IMR-90 (cell line): Measurements from ENCODE around the gene GLT8D2. TPM values are rescaled to one million over a fixed set of nuclear protein-coding genes. Genes with fewer than 3 reads are reported as not detected.

ENCODE experiments used
- ATAC-seq: fragments of 200-7000 bp; cut with Tn5 transposase; 2 replicates; pipeline ENCODE4 v1.9.1; 2020; ENCODE audit warnings: low read depth, mild to moderate bottlenecking, moderate library complexity
- BruUV-seq: library from RNA; stranded (reverse); fragments of 400-500 nt; replicated peaks from 2 replicates; lab custom pipeline; 2021; lab: Mats Ljungman, UMichigan
- CTCF ChIA-PET: fragments of 300-600 bp; formaldehyde crosslinking; extraction: SDS; loops from one replicate; lab custom pipeline; 2021; ENCODE audit warnings: antibody characterized with exemption; lab: Yijun Ruan, JAX
- POLR2A ChIA-PET: fragments of 300-600 bp; sonication (Branson Sonifier 250); formaldehyde crosslinking; loops from one replicate; lab custom pipeline; 2022; ENCODE audit warnings: antibody characterized with exemption; ENCODE audit not compliant: unreplicated experiment; lab: Charles Lee
- DNase-seq: peaks from one replicate; pipeline ENCODE4 v3.0.0; 2013
- H2AFZ ChIP-seq: replicated peaks from 2 replicates; pipeline ENCODE3; 2013; ENCODE audit warnings: low read length, mild to moderate bottlenecking; ENCODE audit not compliant: poor library complexity
- H2AK5ac ChIP-seq: 2 replicates; pipeline ENCODE4 v1.6.1; 2013; ENCODE audit warnings: low read depth, low read length, inconsistent platforms
- H2AK9ac ChIP-seq: replicated peaks from 2 replicates; pipeline ENCODE3; 2013; ENCODE audit warnings: mild to moderate bottlenecking, low read depth, low read length, moderate library complexity; ENCODE audit not compliant: poor library complexity
- H2BK120ac ChIP-seq: 2 replicates; pipeline ENCODE4 v1.6.1; 2013; ENCODE audit warnings: low read depth, low read length, inconsistent platforms
- H2BK15ac ChIP-seq: 3 replicates; pipeline ENCODE4 v1.6.1; 2013; ENCODE audit warnings: low read depth, low read length, inconsistent platforms
- H2BK20ac ChIP-seq: 2 replicates; pipeline ENCODE4 v1.6.1; 2013; ENCODE audit warnings: low read depth, mild to moderate bottlenecking, inconsistent platforms, low read length, moderate library complexity
- H2BK5ac ChIP-seq: 2 replicates; pipeline ENCODE4 v1.6.1; 2013; ENCODE audit warnings: mild to moderate bottlenecking, low read depth, low read length, inconsistent platforms; ENCODE audit not compliant: poor library complexity, severe bottlenecking
- H3K14ac ChIP-seq: replicated peaks from 2 replicates; pipeline ENCODE4 v1.6.1; 2013; ENCODE audit warnings: low read depth, low read length, inconsistent platforms
- H3K18ac ChIP-seq: 2 replicates; pipeline ENCODE4 v1.6.1; 2013; ENCODE audit warnings: low read depth, low read length, control low read depth
- H3K23ac ChIP-seq: 2 replicates; pipeline ENCODE4 v1.6.1; 2013; ENCODE audit warnings: low read depth, low read length, inconsistent platforms
- H3K27ac ChIP-seq: 2 replicates; pipeline ENCODE4 v1.5.1; 2013; ENCODE audit warnings: mild to moderate bottlenecking, control low read depth, low read length; ENCODE audit not compliant: insufficient read depth
- H3K27me3 ChIP-seq: 2 replicates; pipeline ENCODE4 v1.6.1; 2013; ENCODE audit warnings: low read length; ENCODE audit not compliant: control insufficient read depth, insufficient read depth
- H3K36me3 ChIP-seq: 2 replicates; pipeline ENCODE4 v1.6.1; 2013; ENCODE audit warnings: low read length, mixed read lengths; ENCODE audit not compliant: control insufficient read depth, insufficient read depth
- H3K4ac ChIP-seq: 2 replicates; pipeline ENCODE4 v1.6.1; 2013; ENCODE audit warnings: low read depth, low read length, inconsistent platforms
- H3K4me1 ChIP-seq: 2 replicates; pipeline ENCODE4 v1.6.1; 2013; ENCODE audit warnings: low read length, mixed read lengths; ENCODE audit not compliant: control insufficient read depth, insufficient read depth
- H3K4me2 ChIP-seq: 2 replicates; pipeline ENCODE4 v1.6.1; 2013; ENCODE audit warnings: low read depth, mild to moderate bottlenecking, control low read depth, low read length, moderate library complexity
- H3K4me3 ChIP-seq: 2 replicates; pipeline ENCODE4 v1.5.1; 2013; ENCODE audit warnings: low read depth, mild to moderate bottlenecking, control low read depth, low read length, moderate library complexity; ENCODE audit not compliant: insufficient read depth
- H3K56ac ChIP-seq: 2 replicates; pipeline ENCODE4 v1.6.1; 2013; ENCODE audit warnings: low read length, inconsistent platforms; ENCODE audit not compliant: insufficient read depth; ENCODE audit errors: extremely low read depth
- H3K79me1 ChIP-seq, 2 experiments: 2 replicates each; pipeline ENCODE4 v1.6.1; 2013; ENCODE audit warnings: low read length in 2 of 2, inconsistent platforms in 1 of 2, low read depth in 1 of 2
- H3K9ac ChIP-seq: 2 replicates; pipeline ENCODE4 v1.6.1; 2013; ENCODE audit warnings: low read depth, low read length, control low read depth
- H3K9me1 ChIP-seq: 2 replicates; pipeline ENCODE4 v1.6.1; 2013; ENCODE audit warnings: low read length, inconsistent platforms; ENCODE audit not compliant: insufficient read depth
- H3K9me3 ChIP-seq: 2 replicates; pipeline ENCODE4 v1.6.1; 2013; ENCODE audit warnings: low read length; ENCODE audit not compliant: control insufficient read depth, insufficient read depth
- H4K20me1 ChIP-seq: 2 replicates; pipeline ENCODE4 v1.6.1; 2013; ENCODE audit warnings: low read length, inconsistent platforms; ENCODE audit not compliant: insufficient read depth
- H4K5ac ChIP-seq: 2 replicates; pipeline ENCODE4 v1.6.1; 2013; ENCODE audit warnings: mild to moderate bottlenecking, low read depth, low read length, control low read depth
- H4K8ac ChIP-seq, 2 experiments: 2 replicates each; pipeline ENCODE4 v1.6.1; 2013; ENCODE audit warnings: low read depth in 2 of 2, low read length in 2 of 2, control low read depth in 1 of 2, inconsistent platforms in 1 of 2
- H4K91ac ChIP-seq: 2 replicates; pipeline ENCODE4 v1.6.1; 2013; ENCODE audit warnings: low read depth, low read length, inconsistent platforms; ENCODE audit not compliant: insufficient read depth
- MXI1 ChIP-seq: IDR thresholded peaks from 2 replicates; pipeline ENCODE4 v1.6.1; 2012; ENCODE audit warnings: low read depth, mild to moderate bottlenecking, low read length, moderate library complexity, borderline replicate concordance
- RAD21 ChIP-seq: IDR thresholded peaks from 2 replicates; pipeline ENCODE4 v1.6.1; 2012; ENCODE audit warnings: low read length, improper control_type of control experiment
- RCOR1 ChIP-seq: IDR thresholded peaks from 2 replicates; pipeline ENCODE4 v1.6.1; 2012; ENCODE audit warnings: mild to moderate bottlenecking, low read length, improper control_type of control experiment; ENCODE audit not compliant: insufficient replicate concordance
- SMC3 ChIP-seq: fragments of 150-350 bp; IDR thresholded peaks from 2 replicates; pipeline ENCODE4 v1.6.1; 2016; ENCODE audit warnings: low read depth, mild to moderate bottlenecking, antibody characterized with exemption, low read length, moderate library complexity
- WGBS, 2 experiments: methylation state at CpG; one replicate each; pipeline versions ENCODE4 v1.1.5 to v1.1.7; 2013; ENCODE audit warnings: missing lambda C conversion rate in 2 of 2; ENCODE audit not compliant: insufficient read length in 1 of 2; ENCODE audit errors: extremely low coverage in 2 of 2; 5-methylcytosine and 5-hydroxymethylcytosine counted together
- dilution Hi-C: fragments of 300-500 bp; cut with HindIII; formaldehyde crosslinking; loops from one replicate; pipeline ENCODE4 v1.14.3; 2018; ENCODE audit warnings: low sequenced_read_pairs; ENCODE audit not compliant: unreplicated experiment
- in situ Hi-C: fragments of 300-500 bp; cut with MboI; formaldehyde crosslinking; loops from 3 replicates; pipeline ENCODE4 v1.14.3; 2019; ENCODE audit warnings: low sequenced_read_pairs, inconsistent platforms, mixed read lengths
- intact Hi-C: fragments of 100-400 bp; cut with micrococcal nuclease; formaldehyde crosslinking; loops from 2 replicates; pipeline ENCODE4 v1.10.0; 2022
- polyA plus RNA-seq, 3 experiments: library from polyadenylated mRNA; depleted of rRNA; stranded (reverse); fragments of >200 nt; gene quantifications; 2 replicates each; pipeline ENCODE4 v1.2.3, GENCODE V29; 2012; ENCODE audit warnings: low replicate concordance in 1 of 3
- total RNA-seq: library from RNA; depleted of rRNA; stranded (reverse); fragments of >200 nt; gene quantifications from 2 replicates; pipeline ENCODE4 v1.2.3, GENCODE V29; 2012

The GLT8D2 gene
- total and polyA plus RNA-seq, 2 of the 4 experiments (the other 2 are of a cell fraction): 33.5 to 47.9 TPM

GRCh38 chr12:103986829-103987228 is 63.2 kb downstream of the GLT8D2 start:
- Histone ChIP-seq H4K20me1 (peaks cover 3% of the 10 kb centered on the region), H4K91ac (no peak overlapping the region), H3K4me3 (no peak overlapping the region), H3K27ac (peak overlapping the region; percentile 22; the same call in 1 of the 2 replicates), H3K9ac (no peak overlapping the region), H3K4ac (no peak overlapping the region), H4K5ac (no peak overlapping the region), H2BK20ac (no peak overlapping the region), H2BK120ac (no peak overlapping the region), H3K23ac (no peak overlapping the region), H2BK15ac (no peak overlapping the region), H3K9me1 (no peaks in the 10 kb centered on the region), H3K4me1 (no peaks in the 10 kb centered on the region), H3K4me2 (no peak overlapping the region), H2BK5ac (peak overlapping the region; percentile 48), H2AK9ac (no peak overlapping the region), H2AFZ (no peak overlapping the region), H3K14ac (no peak overlapping the region), H3K18ac (no peak overlapping the region), H2AK5ac (no peak overlapping the region), H3K9me3 (no peaks in the 10 kb centered on the region), H4K8ac (peak overlapping the region in 1 of 2 experiments; percentile 47; a peak in 1 of 4 replicates), H3K56ac (no peak overlapping the region), H3K36me3 (peaks cover 28% of the 10 kb centered on the region), H3K27me3 (no peaks in the 10 kb centered on the region), H3K79me1 (peaks cover 3 to 11% of the 10 kb centered on the region in 2 experiments; a peak in 3 of 4 replicates)
- in situ Hi-C loops: no loop called here
- no TSS peak for BruUV-seq
- TF ChIP-seq RCOR1 (no peak), SMC3 (peak; percentile 5; the same call in 1 of the 2 replicates), MXI1 (peak; percentile 72; the same call in 1 of the 2 replicates), RAD21 (0 out of 2 replicates have a peak, but pooled peaks have one; percentile 33)
- DNase-seq (peak; percentile 87), ATAC-seq (peak; percentile 99)
- CTCF ChIA-PET: interaction anchor here (0.7 to 1.6 kb wide), 2 partner anchors 60 to 123 kb away, joined by 3 read pairs; no protein-coding TSS in a partner anchor
- POLR2A ChIA-PET: interaction anchor here (0.6 to 0.7 kb wide), 2 partner anchors 21 to 116 kb away, joined by 3 to 4 read pairs; partner anchors contain the start of gene TDG
- intact Hi-C loops: no loop called here
- dilution Hi-C loops: no loop called here
- WGBS, 2 experiments: no CpG with 5 or more reads among the region's 2 CpGs
